GM23338 (cell line): ENCODE measurements around the gene TMA7. TPM values are rescaled to one million over a fixed set of nuclear protein-coding genes. Genes with fewer than 3 reads are reported as not detected.

Experiments used
- ATAC-seq: fragments of 200-7000 bp; cut with Tn5 transposase; 3 replicates; pipeline ENCODE4 v1.9.1; 2020
- DNase-seq: peaks from one replicate; pipeline ENCODE4 v3.0.0-alpha.2; 2015; ENCODE audit warnings: low spot score
- H2AFZ ChIP-seq: fragments of 200-600 bp; sonication (generic); 2 replicates; pipeline ENCODE4 v1.8.0; 2016; ENCODE audit warnings: antibody characterized with exemption, mild to moderate bottlenecking, moderate library complexity
- H3F3A ChIP-seq: fragments of 200-600 bp; sonication (generic); replicated peaks from 2 replicates; pipeline ENCODE4 v1.8.0; 2017; ENCODE audit warnings: antibody characterized with exemption, mixed run types, low read depth
- H3K27ac ChIP-seq: fragments of 200-600 bp; sonication (generic); 2 replicates; pipeline ENCODE4 v1.6.1; 2016; ENCODE audit warnings: low read depth
- H3K27me3 ChIP-seq: fragments of 200-600 bp; sonication (generic); 2 replicates; pipeline ENCODE4 v1.8.0; 2016; ENCODE audit warnings: mild to moderate bottlenecking, mixed run types, moderate library complexity; ENCODE audit not compliant: insufficient read depth
- H3K36me3 ChIP-seq: fragments of 200-600 bp; sonication (generic); 2 replicates; pipeline ENCODE4 v1.8.0; 2016; ENCODE audit warnings: mild to moderate bottlenecking; ENCODE audit not compliant: insufficient read depth
- H3K4me1 ChIP-seq: fragments of 200-600 bp; sonication (generic); 2 replicates; pipeline ENCODE4 v1.8.0; 2016; ENCODE audit warnings: mild to moderate bottlenecking, moderate library complexity; ENCODE audit not compliant: insufficient read depth
- H3K4me2 ChIP-seq: fragments of 200-600 bp; sonication (generic); 2 replicates; pipeline ENCODE4 v1.7.1; 2017; ENCODE audit warnings: mixed run types
- H3K4me3 ChIP-seq: fragments of 200-600 bp; sonication (generic); 2 replicates; pipeline ENCODE4 v1.6.1; 2016; ENCODE audit warnings: mixed run types
- H3K79me2 ChIP-seq: fragments of 200-600 bp; sonication (generic); replicated peaks from 2 replicates; pipeline ENCODE4 v1.8.0; 2017; ENCODE audit warnings: mild to moderate bottlenecking; ENCODE audit not compliant: insufficient read depth
- H3K9me2 ChIP-seq: fragments of 200-600 bp; sonication (generic); 2 replicates; pipeline ENCODE4 v1.8.0; 2017; ENCODE audit not compliant: insufficient read depth
- H4K20me1 ChIP-seq: fragments of 200-600 bp; sonication (generic); replicated peaks from 2 replicates; pipeline ENCODE4 v1.8.0; 2017; ENCODE audit warnings: mild to moderate bottlenecking; ENCODE audit not compliant: insufficient read depth
- H3K27ac Mint-ChIP-seq: 2 replicates; pipeline ENCODE4 v1.8.0; 2020; ENCODE audit warnings: inconsistent platforms, mild to moderate bottlenecking, moderate library complexity, mixed read lengths
- H3K27me3 Mint-ChIP-seq: 3 replicates; pipeline ENCODE4 v1.8.0; 2022; ENCODE audit warnings: low read depth, mild to moderate bottlenecking, moderate library complexity, mixed read lengths, inconsistent platforms; ENCODE audit not compliant: insufficient read depth, poor library complexity
- H3K36me3 Mint-ChIP-seq: 3 replicates; pipeline ENCODE4 v1.8.0; 2021; ENCODE audit warnings: low read depth, mild to moderate bottlenecking, inconsistent platforms, moderate library complexity, mixed read lengths
- H3K4me1 Mint-ChIP-seq: 3 replicates; pipeline ENCODE4 v1.8.0; 2020; ENCODE audit warnings: mild to moderate bottlenecking, inconsistent platforms, mixed read lengths
- H3K4me3 Mint-ChIP-seq: 3 replicates; pipeline ENCODE4 v1.8.0; 2021; ENCODE audit warnings: moderate library complexity, mild to moderate bottlenecking, inconsistent platforms, mixed read lengths
- H3K9me3 Mint-ChIP-seq: 3 replicates; pipeline ENCODE4 v1.8.0; 2020; ENCODE audit warnings: moderate library complexity, mild to moderate bottlenecking, inconsistent platforms, mixed read lengths
- ETS1 ChIP-seq: IDR thresholded peaks from 2 replicates; pipeline ENCODE4 v1.6.1; 2016; ENCODE audit warnings: antibody characterized with exemption
- EZH2 ChIP-seq: fragments of 200-600 bp; sonication (generic); IDR thresholded peaks from one replicate; pipeline ENCODE4 v1.8.0; 2017; ENCODE audit warnings: antibody characterized with exemption, mild to moderate bottlenecking, low read depth; ENCODE audit not compliant: unreplicated experiment
- JUNB ChIP-seq: IDR thresholded peaks from one replicate; pipeline ENCODE4 v1.6.1; 2016; ENCODE audit warnings: antibody characterized with exemption; ENCODE audit not compliant: unreplicated experiment
- NANOG ChIP-seq: IDR thresholded peaks from 2 replicates; pipeline ENCODE4 v1.6.1; 2016; ENCODE audit warnings: antibody characterized with exemption, borderline replicate concordance
- ZNF331 ChIP-seq: fragments of 250-450 bp; sonication (Bioruptor Pico); IDR thresholded peaks from 2 replicates; pipeline ENCODE4 v1.5.0; 2020; ENCODE audit warnings: low read depth, mild to moderate bottlenecking, moderate library complexity
- ZNF462 ChIP-seq: fragments of 250-450 bp; sonication (Bioruptor Pico); IDR thresholded peaks from 2 replicates; pipeline ENCODE4 v1.5.0; 2020; ENCODE audit warnings: mild to moderate bottlenecking, moderate library complexity
- polyA plus RNA-seq: library from polyadenylated mRNA; unstranded; fragments of >200 nt; fragmentation: Nextera tagmentation; extraction: Ambion mirVana; gene quantifications from 2 replicates; pipeline ENCODE4 v1.2.1, GENCODE V29; 2016
- total RNA-seq: library from RNA; depleted of rRNA; stranded (reverse); fragments of >200 nt; shearing (Covaris generic); gene quantifications from 2 replicates; pipeline ENCODE4 v1.2.3, GENCODE V29; 2014

TMA7 gene
- total and polyA plus RNA-seq, 2 experiments from 2014 or later, result 419 to 2,089 TPM

- no peak overlapping the region for H2AFZ ChIP-seq
- no peak overlapping the region for H3K4me3 ChIP-seq
- TF ChIP-seq ZNF331 (no peak), JUNB (no peak), ZNF462 (CRISPR knock-in tag) (no peak), EZH2 (no peak), ETS1 (no peak), NANOG (no peak)
- H3K27ac Mint-ChIP-seq, result no peak overlapping the region
- H3K36me3 ChIP-seq, result peaks cover 15% of the 10 kb centered on the region; the same call in 1 of the 2 replicates
- H4K20me1 ChIP-seq, result no peaks in the 10 kb centered on the region; the same call in 1 of the 2 replicates
- no peaks in the 10 kb centered on the region for H3K9me3 Mint-ChIP-seq
- H3K4me2 ChIP-seq, result no peak overlapping the region
- no peak overlapping the region for H3K4me3 Mint-ChIP-seq
- no peak for ATAC-seq
- H3K79me2 ChIP-seq, result no peaks in the 10 kb centered on the region
- peaks cover 21% of the 10 kb centered on the region for H3K27me3 Mint-ChIP-seq
- no peaks in the 10 kb centered on the region for H3F3A ChIP-seq
- no peaks in the 10 kb centered on the region for H3K4me1 ChIP-seq
- no peaks in the 10 kb centered on the region for H3K27me3 ChIP-seq
- no peaks in the 10 kb centered on the region for H3K9me2 ChIP-seq
- no peak overlapping the region for H3K27ac ChIP-seq
- H3K4me1 Mint-ChIP-seq, result no peaks in the 10 kb centered on the region
- no peak for DNase-seq
- H3K36me3 Mint-ChIP-seq, result peaks cover 94% of the 10 kb centered on the region
Observed at GRCh38 chr3:48413611-48414010, 26.4 kb upstream of the TMA7 start.
